Gastroesophageal sphincter (tissue), 4 donors: Measurements from ENCODE around the gene FGF10. TPM values are rescaled to one million over a fixed set of nuclear protein-coding genes. Genes with fewer than 3 reads are reported as not detected.

Source experiments
- ATAC-seq: fragments of 150-250 bp; one replicate; pipeline ENCODE4 v1.9.1; 2016; ENCODE audit warnings: mild to moderate bottlenecking, moderate library complexity
- H3K27ac ChIP-seq, 4 donors: fragments of 200-600 bp; sonication (generic) in 3 of 4; 1 replicate in 3 of 4; 2 replicates in 1 of 4; pipeline ENCODE4 v1.5.1; 2016 to 2019
- H3K27me3 ChIP-seq: fragments of 200-600 bp; sonication (generic); one replicate; pipeline ENCODE4 v1.5.1; 2019
- H3K36me3 ChIP-seq, 2 donors: fragments of 200-600 bp; sonication (generic); one replicate each; pipeline ENCODE4 v1.5.1; 2019; ENCODE audit warnings: control low read depth in 1 of 2
- H3K4me1 ChIP-seq, 3 donors: fragments of 200-600 bp; sonication (generic); 1 replicate in 2 of 3; 2 replicates in 1 of 3; pipeline ENCODE4 v1.5.1; 2016 to 2019; ENCODE audit warnings: control low read depth in 2 of 3
- H3K4me3 ChIP-seq, 2 donors: fragments of 200-600 bp; sonication (generic); one replicate each; pipeline ENCODE4 v1.5.1; 2019; ENCODE audit warnings: mild to moderate bottlenecking in 1 of 2, moderate library complexity in 1 of 2
- H3K9me3 ChIP-seq, 3 donors: fragments of 200-600 bp; sonication (generic); one replicate each; pipeline ENCODE4 v1.5.1; 2017 to 2019; ENCODE audit warnings: control low read depth in 2 of 3
- EP300 ChIP-seq: sonication (generic); formaldehyde crosslinking; IDR thresholded peaks from one replicate; pipeline ENCODE4 v1.6.1; 2017; ENCODE audit warnings: antibody characterized with exemption, mild to moderate bottlenecking
- POLR2A ChIP-seq, 2 donors: fragments of 450-650 bp; IDR thresholded peaks; one replicate each; pipeline ENCODE4 v1.6.1; 2017; ENCODE audit warnings: antibody characterized with exemption in 2 of 2, mild to moderate bottlenecking in 2 of 2, moderate library complexity in 1 of 2
- POLR2AphosphoS5 ChIP-seq: sonication (generic); formaldehyde crosslinking; IDR thresholded peaks from one replicate; pipeline ENCODE4 v1.6.1; 2017; ENCODE audit warnings: antibody characterized with exemption
- WGBS, 2 donors: methylation state at CpG; one replicate each; pipeline ENCODE4 v1.1.5; 2018; ENCODE audit warnings: low coverage in 1 of 2; 5-methylcytosine and 5-hydroxymethylcytosine counted together
- total RNA-seq, 4 donors: library from RNA; depleted of rRNA; stranded (reverse); fragments of >200 nt; gene quantifications; one replicate each; pipeline ENCODE4 v1.1.0, GENCODE V29; 2016
- TF ChIP-seq, protein P1 (sequence below), 4 experiments: fragments of 200-600 bp in 2 of 4; fragments of 450-650 bp in 2 of 4; sonication (generic) in 1 of 4; IDR thresholded peaks; one replicate each; pipeline ENCODE4 v1.5.1; 2017 to 2019; ENCODE audit warnings: antibody characterized with exemption in 4 of 4, mild to moderate bottlenecking in 2 of 4, moderate library complexity in 2 of 4

FGF10 gene
- total RNA-seq: 10 to 100 TPM in 1 of 4 donors, 1 to 10 TPM in 3; 2.0 to 33.7 (median 5.5) TPM

DNA sequence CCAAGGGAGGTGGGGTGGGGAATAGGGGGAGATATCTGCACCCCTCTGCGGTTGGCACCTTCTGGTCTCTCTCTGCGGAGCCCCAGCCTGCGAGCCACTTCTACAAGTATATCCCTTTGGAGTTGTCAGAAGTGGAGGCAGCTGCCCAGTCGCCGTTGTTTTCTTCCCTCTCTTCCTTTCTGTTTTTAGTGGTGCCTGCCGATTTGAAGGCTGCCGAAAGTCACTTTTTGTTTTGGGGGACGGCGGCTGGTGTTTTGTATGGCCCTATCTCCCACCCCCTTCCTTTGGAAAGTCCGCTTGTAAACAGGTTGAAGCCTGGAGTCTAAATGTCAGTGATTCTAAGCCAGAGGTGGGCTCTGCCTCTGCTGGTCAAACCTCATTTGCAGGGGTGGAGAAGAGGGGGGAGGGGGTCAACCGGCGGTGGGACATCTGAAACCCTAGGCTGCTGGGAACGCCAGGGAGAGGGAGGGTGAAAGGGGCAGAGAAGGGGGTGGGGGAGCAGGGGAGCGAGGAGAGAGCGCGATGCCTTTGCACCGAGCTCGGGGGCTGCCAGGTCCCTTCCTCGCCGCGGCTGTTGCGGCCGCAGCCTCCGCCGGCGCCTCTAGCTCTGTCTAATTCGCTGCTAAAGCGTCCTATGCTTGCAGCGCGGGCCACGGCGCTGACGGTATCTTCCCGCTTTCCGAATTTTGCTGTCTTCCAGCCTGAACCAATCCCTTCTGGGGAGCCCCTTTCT lies at the start of gene FGF10:
TSS of gene FGF10 (minus strand) at position 331 of the 733 bp plus-strand sequence. CDS start 738 bp downstream, outside the sequence.
- H3K27ac ChIP-seq: peak within 1 kb of the TSS in 3 of 4 donors; percentile 54 to 70 (median 67)
- TF ChIP-seq POLR2AphosphoS5 (no peak), POLR2A (IDR thresholded peaks at IDR 0.05) (no peak), EP300 (no peak)
- TF ChIP-seq, protein P1, sequence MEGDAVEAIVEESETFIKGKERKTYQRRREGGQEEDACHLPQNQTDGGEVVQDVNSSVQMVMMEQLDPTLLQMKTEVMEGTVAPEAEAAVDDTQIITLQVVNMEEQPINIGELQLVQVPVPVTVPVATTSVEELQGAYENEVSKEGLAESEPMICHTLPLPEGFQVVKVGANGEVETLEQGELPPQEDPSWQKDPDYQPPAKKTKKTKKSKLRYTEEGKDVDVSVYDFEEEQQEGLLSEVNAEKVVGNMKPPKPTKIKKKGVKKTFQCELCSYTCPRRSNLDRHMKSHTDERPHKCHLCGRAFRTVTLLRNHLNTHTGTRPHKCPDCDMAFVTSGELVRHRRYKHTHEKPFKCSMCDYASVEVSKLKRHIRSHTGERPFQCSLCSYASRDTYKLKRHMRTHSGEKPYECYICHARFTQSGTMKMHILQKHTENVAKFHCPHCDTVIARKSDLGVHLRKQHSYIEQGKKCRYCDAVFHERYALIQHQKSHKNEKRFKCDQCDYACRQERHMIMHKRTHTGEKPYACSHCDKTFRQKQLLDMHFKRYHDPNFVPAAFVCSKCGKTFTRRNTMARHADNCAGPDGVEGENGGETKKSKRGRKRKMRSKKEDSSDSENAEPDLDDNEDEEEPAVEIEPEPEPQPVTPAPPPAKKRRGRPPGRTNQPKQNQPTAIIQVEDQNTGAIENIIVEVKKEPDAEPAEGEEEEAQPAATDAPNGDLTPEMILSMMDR (IDR thresholded peaks at IDR 0.05): no peak
- ATAC-seq: peak; percentile 62

DNA sequence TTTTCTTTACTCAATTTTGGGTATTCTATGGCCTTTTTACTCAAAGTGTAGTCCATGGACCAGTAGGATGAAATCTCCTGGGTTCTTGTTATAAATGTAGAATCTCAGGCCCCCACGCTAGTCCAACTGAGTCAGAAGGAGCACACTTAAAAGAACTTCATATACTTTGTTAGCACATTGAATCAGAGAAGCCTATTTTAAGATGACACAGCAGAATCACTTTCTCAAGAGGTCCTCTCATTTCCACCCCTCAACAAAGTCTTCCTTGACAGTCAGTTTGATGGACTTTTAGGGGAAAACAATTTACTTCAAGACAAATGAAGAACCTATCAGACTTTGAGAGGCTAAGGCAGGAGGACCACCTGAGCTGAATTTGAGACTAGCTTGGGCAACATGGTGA lies 37.7 kb upstream of the FGF10 start:
- 83% methylated on average over 1 of the region's 1 CpG; no CpG with 5 or more reads in 1 of the 2 donors for WGBS, 2 donors
- TF ChIP-seq EP300 (no peak), POLR2A (IDR thresholded peaks at IDR 0.05) (no peak), POLR2AphosphoS5 (no peak)
- TF ChIP-seq, protein P1 (IDR thresholded peaks at IDR 0.05): no peak

More for the DNA sequence above, at the start of gene FGF10:
- 0 to 4% methylated on average over 8 to 11 of the region's 35 CpGs for WGBS, 2 donors
- peak within 1 kb of the TSS; percentile 42 to 57 for H3K4me3 ChIP-seq
- H3K9me3 ChIP-seq: no peaks in the 10 kb centered on the region
- no peaks in the 10 kb centered on the region for H3K36me3 ChIP-seq
- peaks cover 0 to 33% (median 0%) of the 10 kb centered on the region in 3 donors for H3K4me1 ChIP-seq
- peaks cover 38% of the 10 kb centered on the region for H3K27me3 ChIP-seq

DNA sequence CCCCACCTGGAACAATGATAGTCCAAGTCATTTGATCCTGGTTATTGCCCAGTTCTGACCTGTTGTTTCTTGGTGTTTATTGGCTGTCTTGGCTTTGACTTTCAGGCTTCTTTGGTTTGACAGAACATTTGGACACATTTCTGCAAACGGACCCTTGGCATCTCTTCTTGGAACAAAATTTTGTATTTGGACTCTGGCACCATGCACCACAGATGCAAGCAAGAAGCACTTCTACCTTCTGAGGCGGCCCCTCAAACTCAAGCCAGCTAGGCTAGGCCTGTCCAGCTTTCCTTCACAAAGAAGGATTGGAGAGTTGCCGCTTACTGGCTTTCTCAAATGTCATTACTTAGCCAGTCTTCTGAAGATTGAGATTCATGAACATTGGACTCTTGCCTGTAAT lies 23.1 kb upstream of the FGF10 start:
- no peak overlapping the region for H3K27ac ChIP-seq
- no peaks in the 10 kb centered on the region for H3K36me3 ChIP-seq

More for the DNA sequence above, 37.7 kb upstream of the FGF10 start:
- Histone ChIP-seq H3K36me3 (no peaks in the 10 kb centered on the region), H3K4me3 (no peak overlapping the region), H3K27ac (no peak overlapping the region), H3K27me3 (no peaks in the 10 kb centered on the region), H3K4me1 (no peaks in the 10 kb centered on the region), H3K9me3 (no peaks in the 10 kb centered on the region)
- ATAC-seq: no peak

DNA sequence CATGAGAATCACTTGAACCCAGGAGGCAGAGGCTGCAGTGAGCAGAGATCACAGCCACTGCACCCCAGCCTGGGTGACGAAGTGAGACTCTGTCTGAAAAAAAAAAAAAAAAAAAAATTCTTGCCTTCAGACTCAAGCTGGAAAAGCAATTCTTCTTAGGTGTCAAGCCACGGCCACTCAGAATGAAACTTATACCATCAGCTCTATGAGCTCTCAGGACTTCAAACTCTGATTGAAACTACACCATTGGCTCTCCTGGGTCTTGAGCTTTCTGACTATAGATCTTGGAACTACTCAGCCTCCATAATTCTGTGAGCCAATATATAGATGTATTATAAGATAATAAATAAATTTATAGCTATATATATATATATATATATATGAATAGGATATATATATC lies 12.9 kb upstream of the FGF10 start:
- WGBS, 2 donors: 75 to 76% methylated on average over 1 to 2 of the region's 2 CpGs
- H3K4me3 ChIP-seq: no peak overlapping the region
- H3K4me1 ChIP-seq: no peaks in the 10 kb centered on the region
- no peaks in the 10 kb centered on the region for H3K9me3 ChIP-seq
- no peak overlapping the region for H3K27ac ChIP-seq
- H3K36me3 ChIP-seq: no peaks in the 10 kb centered on the region
- H3K27me3 ChIP-seq: no peaks in the 10 kb centered on the region
- ATAC-seq: no peak
- TF ChIP-seq EP300 (no peak), POLR2A (IDR thresholded peaks at IDR 0.05) (no peak), POLR2AphosphoS5 (no peak)
- TF ChIP-seq, protein P1 (IDR thresholded peaks at IDR 0.05): no peak

More for the DNA sequence above, 23.1 kb upstream of the FGF10 start:
- ATAC-seq: no peak
- no peaks in the 10 kb centered on the region for H3K27me3 ChIP-seq
- H3K4me1 ChIP-seq: no peaks in the 10 kb centered on the region
- no peaks in the 10 kb centered on the region for H3K9me3 ChIP-seq
- TF ChIP-seq POLR2AphosphoS5 (no peak), EP300 (no peak), POLR2A (IDR thresholded peaks at IDR 0.05) (no peak)
- TF ChIP-seq, protein P1 (IDR thresholded peaks at IDR 0.05): no peak
- 46 to 82% methylated on average over 3 of the region's 3 CpGs for WGBS, 2 donors
- H3K4me3 ChIP-seq: no peak overlapping the region

DNA sequence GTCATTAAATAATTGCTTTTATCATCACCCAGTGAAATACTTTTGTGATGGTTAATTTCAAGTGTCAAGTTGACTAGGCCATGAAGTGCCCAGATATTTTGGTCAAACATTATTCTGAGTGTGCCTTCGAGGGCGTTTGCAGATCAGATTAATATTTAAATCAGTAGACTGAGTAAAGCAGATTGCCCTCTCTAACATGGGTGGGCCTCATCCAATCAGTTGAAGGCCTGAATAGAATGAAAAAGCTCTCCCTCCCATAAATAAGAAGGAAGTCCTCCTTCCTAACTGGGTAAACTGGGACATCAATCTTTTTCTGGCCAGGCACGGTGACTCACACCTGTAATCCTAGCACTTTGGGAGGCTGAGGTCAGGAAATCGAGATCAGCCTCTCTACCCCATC lies 12.4 kb upstream of the FGF10 start:
- no peaks in the 10 kb centered on the region for H3K4me1 ChIP-seq
- no peaks in the 10 kb centered on the region for H3K27me3 ChIP-seq
- H3K4me3 ChIP-seq: no peak overlapping the region
- no peak overlapping the region for H3K27ac ChIP-seq
- WGBS, 2 donors: 80 to 87% methylated on average over 1 to 4 of the region's 4 CpGs
- no peak for TF ChIP-seq POLR2AphosphoS5
- no peak for TF ChIP-seq POLR2A (IDR thresholded peaks at IDR 0.05)
- no peak for TF ChIP-seq EP300
- TF ChIP-seq, protein P1 (IDR thresholded peaks at IDR 0.05): no peak
- H3K36me3 ChIP-seq: no peaks in the 10 kb centered on the region
- H3K9me3 ChIP-seq: no peaks in the 10 kb centered on the region
- no peak for ATAC-seq
